Spleen (tissue), 7 donors: ENCODE results near the gene SIPA1L3.

Source experiments
- POLR2A ChIP-seq, 3 donors: fragments of 450-650 bp; IDR thresholded peaks; one replicate each; pipeline ENCODE4 v1.5.1; 2017; ENCODE audit warnings: antibody characterized with exemption in 3 of 3, mild to moderate bottlenecking in 1 of 3
- POLR2AphosphoS5 ChIP-seq, 3 donors: sonication (generic); formaldehyde crosslinking; IDR thresholded peaks; one replicate each; pipeline ENCODE4 v1.5.1; 2017; ENCODE audit warnings: antibody characterized with exemption in 3 of 3
- TF ChIP-seq, protein P1 (sequence below), 11 experiments: fragments of 200-600 bp in 7 of 11; fragments of 450-650 bp in 4 of 11; sonication (generic) in 4 of 11; IDR thresholded peaks in 8 of 11; conservative IDR thresholded peaks in 3 of 11; 1 replicate in 7 of 11; 2 replicates in 4 of 11; pipeline versions ENCODE4 v1.4.0 to v1.8.0; 2016 to 2021; ENCODE audit warnings: antibody characterized with exemption in 11 of 11, inconsistent platforms in 4 of 11, mild to moderate bottlenecking in 1 of 11
- donor health status: DM: no; HTN: no; CAD: no; lungs with moderate emphysema.
- donor health status: DM: no; HTN: no; CAD: no.
- donor health status: DM: no; HTN: no; CAD: no.

- TF ChIP-seq POLR2A (IDR thresholded peaks at IDR 0.05) (no peak), POLR2AphosphoS5 (IDR thresholded peaks at IDR 0.05) (no peak)
- TF ChIP-seq, protein P1, sequence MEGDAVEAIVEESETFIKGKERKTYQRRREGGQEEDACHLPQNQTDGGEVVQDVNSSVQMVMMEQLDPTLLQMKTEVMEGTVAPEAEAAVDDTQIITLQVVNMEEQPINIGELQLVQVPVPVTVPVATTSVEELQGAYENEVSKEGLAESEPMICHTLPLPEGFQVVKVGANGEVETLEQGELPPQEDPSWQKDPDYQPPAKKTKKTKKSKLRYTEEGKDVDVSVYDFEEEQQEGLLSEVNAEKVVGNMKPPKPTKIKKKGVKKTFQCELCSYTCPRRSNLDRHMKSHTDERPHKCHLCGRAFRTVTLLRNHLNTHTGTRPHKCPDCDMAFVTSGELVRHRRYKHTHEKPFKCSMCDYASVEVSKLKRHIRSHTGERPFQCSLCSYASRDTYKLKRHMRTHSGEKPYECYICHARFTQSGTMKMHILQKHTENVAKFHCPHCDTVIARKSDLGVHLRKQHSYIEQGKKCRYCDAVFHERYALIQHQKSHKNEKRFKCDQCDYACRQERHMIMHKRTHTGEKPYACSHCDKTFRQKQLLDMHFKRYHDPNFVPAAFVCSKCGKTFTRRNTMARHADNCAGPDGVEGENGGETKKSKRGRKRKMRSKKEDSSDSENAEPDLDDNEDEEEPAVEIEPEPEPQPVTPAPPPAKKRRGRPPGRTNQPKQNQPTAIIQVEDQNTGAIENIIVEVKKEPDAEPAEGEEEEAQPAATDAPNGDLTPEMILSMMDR (IDR thresholded peaks at IDR 0.05 in 8 of 11, conservative IDR thresholded peaks at IDR 0.05 in 3 of 11) = no peak
These were observed 3.9 kb upstream of the SIPA1L3 start for GRCh38 chr19:37903096-37903495.
